ENCODE results near the gene SEC14L5. TPM values are rescaled to one million over a fixed set of nuclear protein-coding genes. Genes with fewer than 3 reads are reported as not detected.

Gene SEC14L5
- total and polyA plus RNA-seq, 2 of the 4 experiments (the other 2 are of a cell fraction) = 0.07 TPM; not detected in 1

- WGBS, 2 experiments (ENCODE audit: extremely low coverage in 2 of 2, insufficient read length in 1 of 2) = no CpG with 5 or more reads among the region's 8 CpGs
- Histone ChIP-seq H2BK20ac (ENCODE audit: low read depth, low read length) (no peak overlapping the region), H3K27ac (ENCODE audit: insufficient read depth, low read length) (no peak overlapping the region), H3K56ac (ENCODE audit: extremely low read depth, insufficient read depth, low read length) (no peak overlapping the region), H2BK120ac (ENCODE audit: low read depth, low read length) (no peak overlapping the region), H2AK9ac (replicated peaks; ENCODE audit: low read depth, low read length, poor library complexity) (no peak overlapping the region), H3K23ac (ENCODE audit: low read depth, low read length) (no peak overlapping the region), H2AK5ac (ENCODE audit: low read depth, low read length) (no peak overlapping the region), H3K14ac (replicated peaks; ENCODE audit: low read depth, low read length) (no peak overlapping the region), H4K20me1 (ENCODE audit: insufficient read depth, low read length) (no peaks in the 10 kb centered on the region), H3K4ac (ENCODE audit: low read depth, low read length) (no peak overlapping the region), H4K91ac (ENCODE audit: insufficient read depth, low read depth, low read length) (no peak overlapping the region), H3K4me3 (ENCODE audit: insufficient read depth, low read depth, low read length) (no peak overlapping the region), H3K4me1 (ENCODE audit: control insufficient read depth, insufficient read depth, low read length) (no peaks in the 10 kb centered on the region), H3K9ac (ENCODE audit: low read depth, low read length) (no peak overlapping the region), H3K79me1 (ENCODE audit: low read depth in 1 of 2, low read length in 2 of 2) (0 out of 4 replicates have a peak, but pooled peaks cover 0 to under 1% of the 10 kb centered on the region in 2 experiments), H3K9me1 (ENCODE audit: insufficient read depth, low read length) (no peaks in the 10 kb centered on the region), H4K8ac (ENCODE audit: low read depth in 2 of 2, low read length in 2 of 2) (no peak overlapping the region), H2BK5ac (ENCODE audit: low read depth, low read length, poor library complexity, severe bottlenecking) (no peak overlapping the region), H3K27me3 (ENCODE audit: control insufficient read depth, insufficient read depth, low read length) (no peaks in the 10 kb centered on the region; the same call in 1 of the 2 replicates), H3K9me3 (ENCODE audit: control insufficient read depth, insufficient read depth, low read length) (no peaks in the 10 kb centered on the region), H4K5ac (ENCODE audit: low read depth, low read length) (no peak overlapping the region), H3K36me3 (ENCODE audit: control insufficient read depth, insufficient read depth, low read length) (0 out of 2 replicates have a peak, but pooled peaks cover 1% of the 10 kb centered on the region), H2BK15ac (ENCODE audit: low read depth, low read length) (no peak overlapping the region), H3K18ac (ENCODE audit: low read depth, low read length) (no peak overlapping the region), H3K4me2 (ENCODE audit: low read depth, low read length) (no peak overlapping the region), H2AFZ (replicated peaks; ENCODE audit: low read length, poor library complexity) (no peak overlapping the region)
- dilution Hi-C loops (cut with HindIII; ENCODE audit: low sequenced_read_pairs, unreplicated experiment) = no loop called here
- intact Hi-C loops (cut with micrococcal nuclease) = no loop called here
- in situ Hi-C loops (cut with MboI; ENCODE audit: low sequenced_read_pairs) = no loop called here
- no peak for TF ChIP-seq CEBPB (IDR thresholded peaks at IDR 0.05; ENCODE audit: low read depth, low read length)
- TF ChIP-seq CHD1 (IDR thresholded peaks at IDR 0.05; ENCODE audit: low read depth, low read length) = no peak
- TF ChIP-seq POLR2A (IDR thresholded peaks at IDR 0.05; ENCODE audit: low read depth, low read length) = no peak
- no peak for TF ChIP-seq CTCF (conservative IDR thresholded peaks at IDR 0.05; ENCODE audit: low read depth, low read length)
- TF ChIP-seq RCOR1 (IDR thresholded peaks at IDR 0.05; ENCODE audit: insufficient replicate concordance, low read length) = no peak
- no peak for TF ChIP-seq ELK1 (IDR thresholded peaks at IDR 0.05; ENCODE audit: borderline replicate concordance, low read depth, low read length)
- no peak for TF ChIP-seq MAZ (IDR thresholded peaks at IDR 0.05; ENCODE audit: borderline replicate concordance, low read depth, low read length)
- no peak for TF ChIP-seq RAD21 (IDR thresholded peaks at IDR 0.05; ENCODE audit: low read length)
- BruUV-seq (replicated peaks) = no TSS peak
- ATAC-seq (ENCODE audit: low read depth) (no peak), DNase-seq (no peak)
- ChIA-PET POLR2A (ENCODE audit: unreplicated experiment) (no interaction called here), CTCF (interaction anchor here (0.8 kb wide), 1 partner anchor 13 kb away, joined by 3 read pairs; no protein-coding TSS in a partner anchor)
Observed at GRCh38 chr16:5026664-5027063, 68.5 kb downstream of the SEC14L5 start.
